M059J (cell line): ENCODE results near the gene ERBB3. TPM values are rescaled to one million over a fixed set of nuclear protein-coding genes. Genes with fewer than 3 reads are reported as not detected.

ENCODE experiments used
- DNase-seq: peaks from one replicate; pipeline ENCODE4 v3.0.0-alpha.2; 2012; ENCODE audit warnings: low read depth
- total RNA-seq: library from RNA; depleted of rRNA; stranded (reverse); fragments of >200 nt; shearing (Covaris generic); gene quantifications from 2 replicates; pipeline ENCODE4 v1.2.3, GENCODE V29; 2014; rRNA removed

ERBB3 gene
- total RNA-seq, 1 experiment from 2014 or later, result 0.37 TPM

DNA sequence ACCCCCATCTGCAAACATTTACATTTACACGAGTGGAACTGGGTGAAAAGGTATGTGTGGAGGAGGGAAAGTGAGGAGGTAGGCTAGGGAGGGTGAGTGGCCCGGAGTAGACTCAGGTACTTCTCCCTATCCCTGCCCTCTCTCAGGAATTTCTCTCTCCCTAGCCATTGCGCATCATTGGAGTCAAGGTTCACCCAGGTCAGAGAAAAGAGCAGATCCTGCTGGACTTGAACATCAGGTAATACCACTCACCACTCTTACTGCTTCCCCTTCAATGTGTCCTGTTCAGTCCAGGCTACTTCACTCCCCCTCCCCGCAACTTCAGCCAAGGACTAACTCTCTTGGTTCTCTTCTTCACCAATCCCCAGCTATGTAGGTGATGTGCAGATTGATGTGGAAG is 50.9 kb downstream of the ERBB3 start:
- DNase-seq, result no peak

DNA sequence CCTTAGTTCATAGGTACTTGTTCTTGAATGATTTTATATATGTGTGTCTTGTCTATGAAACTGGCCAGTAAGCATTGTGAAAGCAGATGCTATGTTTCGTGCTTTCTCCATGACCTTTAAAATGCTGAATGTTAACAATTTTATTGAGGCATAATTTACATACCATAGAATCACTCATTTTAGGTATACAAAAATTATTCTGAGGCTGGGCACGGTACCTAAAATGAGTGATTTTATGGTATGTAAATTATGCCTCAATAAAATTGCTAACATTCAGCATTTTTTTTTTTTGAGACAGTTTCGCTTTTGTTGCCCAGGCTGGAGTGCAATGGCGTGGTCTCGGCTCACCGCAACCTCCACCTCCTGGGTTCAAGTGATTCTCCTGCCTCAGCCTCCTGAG is 54.9 kb downstream of the ERBB3 start:
- DNase-seq, result no peak

DNA sequence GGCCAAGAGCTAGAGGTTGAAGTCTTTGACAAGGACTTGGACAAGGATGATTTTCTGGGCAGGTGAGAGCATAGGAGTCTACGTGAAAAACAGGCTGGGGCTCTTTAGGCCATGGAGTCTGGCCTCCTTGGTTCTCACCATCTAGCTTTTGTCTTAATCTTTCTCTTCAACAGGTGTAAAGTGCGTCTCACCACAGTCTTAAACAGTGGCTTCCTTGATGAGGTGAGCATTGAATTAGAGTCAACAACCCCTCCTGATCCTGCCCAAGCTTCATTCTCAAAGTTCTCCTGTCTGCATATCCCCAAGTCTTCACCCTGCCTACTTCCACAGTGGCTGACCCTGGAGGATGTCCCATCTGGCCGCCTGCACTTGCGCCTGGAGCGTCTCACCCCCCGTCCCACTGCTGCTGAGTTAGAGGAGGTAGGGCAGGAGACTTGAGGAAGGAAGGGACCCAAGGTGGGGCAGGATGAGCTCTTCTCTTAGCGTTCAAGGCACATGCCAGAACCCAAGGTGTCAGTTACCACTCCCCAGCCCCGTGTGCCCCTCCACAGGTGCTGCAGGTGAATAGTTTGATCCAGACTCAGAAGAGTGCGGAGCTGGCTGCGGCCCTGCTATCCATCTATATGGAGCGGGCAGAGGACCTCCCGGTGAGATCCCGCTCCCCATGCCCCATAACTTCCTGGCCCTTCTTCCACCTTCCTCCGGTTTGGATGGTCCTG is 58.0 kb downstream of the ERBB3 start:
- DNase-seq, result no peak

DNA sequence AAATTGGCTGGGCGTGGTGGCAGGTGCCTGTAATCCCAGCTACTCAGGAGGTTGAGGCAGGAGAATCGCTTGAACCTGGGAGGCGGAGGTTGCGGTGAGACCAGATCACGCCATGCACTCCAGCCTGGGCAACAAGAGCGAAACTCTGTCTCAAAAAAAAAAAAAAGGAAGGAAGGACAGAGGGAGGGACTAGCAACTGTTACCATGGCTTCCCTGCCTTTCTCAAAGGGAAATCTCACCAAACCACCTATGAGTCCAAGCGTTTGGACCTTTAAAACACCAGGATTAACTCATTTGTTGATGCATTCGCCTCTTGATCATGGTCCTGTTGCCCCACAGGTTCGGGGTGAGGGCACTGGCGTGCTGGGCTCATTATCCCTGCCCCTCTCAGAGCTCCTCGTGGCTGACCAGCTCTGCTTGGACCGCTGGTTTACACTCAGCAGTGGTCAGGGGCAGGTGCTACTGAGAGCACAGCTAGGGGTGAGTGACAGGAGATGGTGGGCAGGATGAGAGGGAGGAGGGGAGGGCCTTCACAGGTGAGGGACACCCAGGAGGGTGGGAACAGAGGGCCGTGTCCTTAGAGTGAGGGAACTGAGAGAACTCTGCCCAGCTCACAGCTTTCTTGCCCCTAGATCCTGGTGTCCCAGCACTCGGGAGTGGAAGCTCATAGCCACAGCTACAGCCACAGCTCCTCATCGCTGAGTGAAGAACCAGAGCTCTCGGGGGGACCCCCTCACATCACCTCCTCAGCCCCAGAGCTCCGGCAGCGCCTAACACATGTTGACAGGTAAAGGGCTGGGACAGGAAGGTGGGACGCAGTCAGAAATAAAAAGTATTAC is 62.2 kb downstream of the ERBB3 start:
- DNase-seq, result no peak

DNA sequence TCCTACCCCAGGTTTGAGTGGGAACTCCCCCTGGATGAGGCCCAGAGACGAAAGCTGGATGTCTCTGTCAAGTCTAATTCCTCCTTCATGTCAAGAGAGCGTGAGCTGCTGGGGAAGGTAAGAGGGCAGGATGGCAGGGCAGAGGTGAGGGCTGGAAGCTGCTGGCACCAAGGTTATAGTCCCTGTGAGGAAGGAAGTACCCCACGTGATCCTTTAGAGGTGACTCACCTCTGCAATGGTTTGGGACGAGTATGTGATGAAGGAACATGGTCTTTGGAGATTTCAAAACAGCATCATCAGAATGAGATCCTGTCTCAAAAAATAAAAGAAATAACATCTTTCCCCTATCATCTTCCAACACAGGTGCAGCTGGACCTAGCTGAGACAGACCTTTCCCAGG is 63.3 kb downstream of the ERBB3 start:
- no peak for DNase-seq

DNA sequence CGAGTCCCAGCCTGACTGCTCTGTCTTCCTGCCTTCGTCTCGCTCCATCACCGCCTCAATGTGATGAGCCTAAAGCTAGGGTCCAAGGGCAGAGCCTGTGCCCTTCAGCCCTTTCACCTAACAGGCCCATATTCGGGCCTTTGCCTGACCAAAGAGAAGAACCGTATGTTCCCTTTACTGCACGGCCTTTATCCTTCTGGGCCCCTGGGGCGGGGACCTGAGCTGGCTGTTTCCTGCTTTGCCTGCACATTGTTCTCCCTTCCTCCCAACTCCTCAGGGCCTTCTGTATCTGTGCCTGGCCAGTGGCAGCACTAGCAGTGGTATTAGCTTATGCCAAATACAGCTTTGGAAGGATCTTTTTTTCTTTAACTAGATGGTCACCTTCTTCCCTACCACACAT is 63.9 kb downstream of the ERBB3 start:
- no peak for DNase-seq

DNA sequence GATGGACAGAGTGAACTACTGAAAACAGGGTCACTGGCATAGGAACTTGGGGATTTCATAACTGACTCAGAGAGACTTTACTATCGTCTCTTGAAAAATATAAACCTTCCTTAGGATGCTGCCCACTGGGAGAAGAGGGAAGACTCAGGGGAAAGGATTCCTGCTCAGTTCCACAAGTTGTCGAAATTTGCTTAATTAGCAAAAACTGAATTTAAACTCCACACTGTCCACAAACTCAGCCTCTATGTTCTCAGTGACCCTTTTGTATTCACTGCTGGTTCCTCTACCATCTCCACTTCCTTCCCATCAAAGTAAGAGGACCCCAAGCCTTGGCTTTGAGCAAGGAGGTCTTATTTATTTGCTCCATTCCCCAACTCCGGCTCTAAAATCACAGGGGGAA is 65.3 kb downstream of the ERBB3 start:
- no peak for DNase-seq

DNA sequence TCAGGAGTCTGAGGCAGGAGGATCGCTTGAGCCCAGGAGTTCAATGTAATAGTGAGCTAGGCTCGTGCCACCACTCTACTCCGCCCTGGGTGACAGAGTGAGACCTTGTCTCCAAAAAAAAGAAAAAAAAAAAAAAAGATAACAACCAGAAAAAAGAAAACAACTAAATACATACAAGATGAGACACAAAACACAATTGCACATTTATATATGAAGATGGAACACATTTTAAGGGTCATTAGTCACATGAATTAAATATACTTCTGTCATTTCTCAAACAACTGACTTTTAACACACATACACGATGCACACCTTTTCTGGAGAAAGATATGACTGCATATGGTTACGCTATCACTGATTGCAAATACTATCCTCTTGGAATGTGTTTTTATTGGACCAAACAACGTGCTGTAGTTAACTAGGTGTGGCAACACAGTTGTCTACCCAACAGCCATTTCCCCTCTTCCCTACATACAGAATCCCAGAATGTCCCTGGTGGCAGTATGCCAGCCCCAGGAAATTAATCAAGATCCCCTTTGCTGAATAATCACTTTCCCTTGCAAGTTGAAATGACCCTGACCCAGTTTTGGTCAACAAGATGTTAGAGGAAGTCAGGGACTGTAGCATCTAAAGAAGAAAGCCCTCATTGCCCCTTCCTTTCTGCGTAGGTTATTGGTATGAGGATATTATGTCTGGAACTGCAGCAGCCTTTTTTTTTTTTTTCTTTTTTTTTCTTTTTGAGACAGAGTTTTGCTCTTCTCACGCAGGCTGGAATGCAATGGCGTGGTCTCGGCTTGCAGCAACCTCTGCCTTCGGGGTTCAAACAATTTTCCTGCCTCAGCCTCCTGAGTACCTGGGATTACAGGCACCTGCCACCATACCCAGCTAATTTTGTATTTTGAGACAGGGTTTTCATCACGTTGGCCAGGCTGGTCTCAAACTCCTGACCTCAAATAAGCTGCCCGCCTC is 66.8 kb downstream of the ERBB3 start:
- DNase-seq, result no peak

DNA sequence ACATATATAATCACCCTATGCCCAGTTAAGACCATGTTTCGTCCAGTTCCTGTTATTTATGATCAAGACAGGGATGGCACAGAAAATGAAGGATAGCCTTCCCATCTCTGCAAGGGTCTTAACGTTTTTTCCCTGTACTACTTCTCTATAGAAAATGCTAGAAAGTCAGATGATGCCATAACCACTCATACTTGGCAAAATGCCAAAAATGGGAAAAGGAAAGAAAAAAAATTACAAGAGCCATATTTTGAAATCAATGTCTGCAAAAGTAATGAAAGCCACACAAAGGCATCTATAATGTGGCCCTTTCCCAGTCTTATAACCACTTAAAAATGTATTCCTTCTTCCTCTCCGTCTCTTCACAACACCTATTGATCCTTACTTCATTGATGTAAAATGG is 70.6 kb downstream of the ERBB3 start:
- no peak for DNase-seq

DNA sequence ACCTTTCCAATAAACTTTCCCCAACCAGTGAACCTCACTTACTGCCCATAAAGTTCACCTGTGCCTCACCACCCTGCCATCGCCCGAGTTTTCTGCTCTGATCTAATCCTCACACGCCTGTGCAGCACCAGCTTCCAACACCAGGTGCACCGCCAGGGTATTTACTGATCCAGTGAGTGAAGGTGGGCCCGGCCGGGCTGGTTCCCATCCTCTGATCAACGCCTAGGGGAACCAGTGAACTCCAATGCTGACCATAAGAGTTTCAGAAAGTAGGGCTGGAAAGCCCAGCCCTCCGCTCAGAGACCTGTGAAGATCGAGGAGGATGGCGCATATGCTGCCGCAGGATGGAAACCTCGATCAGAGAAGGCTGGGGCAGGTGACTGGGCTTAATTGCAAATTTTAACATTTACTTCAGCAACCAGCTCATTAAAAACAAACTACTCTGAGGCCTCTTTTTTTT is 71.7 kb downstream of the ERBB3 start:
- DNase-seq, result no peak

DNA sequence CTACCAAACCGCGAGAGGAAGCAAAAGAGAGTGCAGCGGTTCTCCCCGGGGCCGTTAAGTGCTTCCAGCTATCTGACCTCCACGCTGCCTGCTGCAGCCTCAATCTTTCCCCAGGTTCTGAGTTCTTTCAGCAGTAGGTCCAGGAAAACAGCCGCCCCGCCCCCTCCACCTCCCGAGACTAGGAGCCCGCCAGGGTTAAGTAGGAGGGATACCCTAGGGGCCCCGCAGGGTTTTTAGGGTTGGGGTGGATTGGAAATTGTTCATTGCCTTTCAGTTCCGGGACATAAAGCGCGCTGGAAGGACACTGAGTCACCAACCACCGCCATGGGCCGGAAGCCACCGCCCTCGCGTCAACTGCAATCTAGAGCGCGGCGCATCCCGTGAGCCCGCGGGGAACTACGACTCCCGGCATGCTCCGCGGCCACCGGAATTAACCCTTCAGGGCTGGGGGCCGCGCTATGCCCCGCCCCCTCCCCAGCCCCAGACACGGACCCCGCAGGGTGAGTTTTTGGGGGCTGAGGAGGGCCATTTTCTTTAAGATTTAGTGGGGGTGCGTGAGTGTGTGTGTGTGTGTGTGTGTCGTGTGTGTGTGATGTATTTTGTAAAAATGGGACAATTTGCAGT is 72.3 kb downstream of the ERBB3 start, which contains the start of gene MYL6B:
MYL6B (plus strand) TSS at position 456 of the 624 bp plus-strand sequence. CDS start 1,332 bp downstream, outside the sequence.
- peak; percentile 91 for DNase-seq

Other genes with a start within 250 kb of the ERBB3 start
- gene MMP19, start 237.2 kb upstream of the ERBB3 start, total RNA-seq, result 1.5 and 2.9 TPM in 2 replicates
- gene PYM1, start 152.3 kb upstream of the ERBB3 start, total RNA-seq, result 26.8 and 28.0 TPM in 2 replicates
- 21.7 and 31.3 TPM in 2 replicates for gene DGKA, start 149.0 kb upstream of the ERBB3 start, total RNA-seq
- gene PMEL, start 114.1 kb upstream of the ERBB3 start, total RNA-seq, result 0.54 and 0.69 TPM in 2 replicates
- gene CDK2, start 113.3 kb upstream of the ERBB3 start, total RNA-seq, result 112 and 148 TPM in 2 replicates
- gene RAB5B, start 106.1 kb upstream of the ERBB3 start, total RNA-seq, result 58.1 and 71.3 TPM in 2 replicates
- gene SUOX, start 82.9 kb upstream of the ERBB3 start, total RNA-seq, result 9.7 and 17.0 TPM in 2 replicates
- gene IKZF4, start 59.1 kb upstream of the ERBB3 start, total RNA-seq, result 0.57 and 1.2 TPM in 2 replicates
- 1,969 and 2,525 TPM in 2 replicates for gene RPS26, start 38.2 kb upstream of the ERBB3 start, total RNA-seq
- 134 and 184 TPM in 2 replicates for gene PA2G4, start 24.4 kb downstream of the ERBB3 start, total RNA-seq
- gene RPL41, start 36.5 kb downstream of the ERBB3 start, total RNA-seq, result 2,885 and 2,938 TPM in 2 replicates
- gene ZC3H10, start 38.1 kb downstream of the ERBB3 start, total RNA-seq, result 1.4 and 2.1 TPM in 2 replicates
- gene ESYT1, start 48.1 kb downstream of the ERBB3 start, total RNA-seq, result 86.5 and 117 TPM in 2 replicates
- gene MYL6B, start 72.4 kb downstream of the ERBB3 start, total RNA-seq, result 84.5 and 88.7 TPM in 2 replicates
- 2,913 and 3,348 TPM in 2 replicates for gene MYL6, start 78.2 kb downstream of the ERBB3 start, total RNA-seq
- 32.4 and 34.5 TPM in 2 replicates for gene SMARCC2, start 109.3 kb downstream of the ERBB3 start, total RNA-seq
- gene RNF41, start 141.8 kb downstream of the ERBB3 start, total RNA-seq, result 42.8 and 54.9 TPM in 2 replicates
- gene NABP2, start 144.2 kb downstream of the ERBB3 start, total RNA-seq, result 64.4 and 73.3 TPM in 2 replicates
- gene SLC39A5, start 149.9 kb downstream of the ERBB3 start, total RNA-seq, result not detected in 2 replicates
- gene ANKRD52, start 178.2 kb downstream of the ERBB3 start, total RNA-seq, result 15.8 and 19.2 TPM in 2 replicates
- 15.4 and 17.1 TPM in 2 replicates for gene COQ10A, start 186.8 kb downstream of the ERBB3 start, total RNA-seq
- 120 and 153 TPM in 2 replicates for gene CS, start 220.2 kb downstream of the ERBB3 start, total RNA-seq
- gene CNPY2, start 235.8 kb downstream of the ERBB3 start, total RNA-seq, result 182 and 223 TPM in 2 replicates